GM23248 (cell line): Measurements from ENCODE around the gene SRSF8.

Experiments used
- EZH2 ChIP-seq: fragments of 200-600 bp; sonication (generic); IDR thresholded peaks from 2 replicates; pipeline ENCODE4 v1.6.1; 2018; ENCODE audit warnings: antibody characterized with exemption, mild to moderate bottlenecking; ENCODE audit not compliant: insufficient read depth, poor library complexity, severe bottlenecking
- EZH2phosphoT487 ChIP-seq: fragments of 200-600 bp; sonication (generic); IDR thresholded peaks from 2 replicates; pipeline ENCODE4 v1.6.1; 2018; ENCODE audit warnings: antibody characterized with exemption, moderate library complexity, mild to moderate bottlenecking, low read depth; ENCODE audit not compliant: insufficient read depth

GRCh38 chr11:95076416-95076815, 9.7 kb downstream of the SRSF8 start:
- TF ChIP-seq EZH2phosphoT487 (no peak), EZH2 (no peak)
